ENCODE results near the gene OLA1. TPM values are rescaled to one million over a fixed set of nuclear protein-coding genes. Genes with fewer than 3 reads are reported as not detected.

Gene OLA1
- total RNA-seq, 1 donor from 2014 or later = 79.4 TPM

DNA sequence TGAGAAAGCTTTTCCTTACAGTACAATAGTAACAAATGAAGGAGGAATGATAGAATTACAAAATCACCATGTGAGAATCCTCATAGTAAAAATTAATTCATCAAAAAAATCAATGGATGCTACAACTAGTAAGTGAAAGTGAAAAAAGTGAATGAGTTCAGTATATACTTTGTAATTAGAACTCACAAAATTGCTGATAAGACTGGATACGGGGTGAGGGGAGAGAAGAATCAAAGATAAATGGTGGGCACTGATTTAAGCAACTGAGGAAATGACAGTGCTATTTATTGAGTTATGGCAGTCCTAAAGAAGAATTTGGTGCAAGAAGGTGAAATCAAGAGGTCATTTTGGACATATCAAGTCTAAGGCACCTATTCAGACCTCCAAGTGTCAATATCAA lies 20.6 kb downstream of the OLA1 start:
- H3K27ac Mint-ChIP-seq (ENCODE audit: unreplicated experiment) = no peak overlapping the region
- no peaks in the 10 kb centered on the region for H3K9me3 Mint-ChIP-seq (ENCODE audit: unreplicated experiment)

DNA sequence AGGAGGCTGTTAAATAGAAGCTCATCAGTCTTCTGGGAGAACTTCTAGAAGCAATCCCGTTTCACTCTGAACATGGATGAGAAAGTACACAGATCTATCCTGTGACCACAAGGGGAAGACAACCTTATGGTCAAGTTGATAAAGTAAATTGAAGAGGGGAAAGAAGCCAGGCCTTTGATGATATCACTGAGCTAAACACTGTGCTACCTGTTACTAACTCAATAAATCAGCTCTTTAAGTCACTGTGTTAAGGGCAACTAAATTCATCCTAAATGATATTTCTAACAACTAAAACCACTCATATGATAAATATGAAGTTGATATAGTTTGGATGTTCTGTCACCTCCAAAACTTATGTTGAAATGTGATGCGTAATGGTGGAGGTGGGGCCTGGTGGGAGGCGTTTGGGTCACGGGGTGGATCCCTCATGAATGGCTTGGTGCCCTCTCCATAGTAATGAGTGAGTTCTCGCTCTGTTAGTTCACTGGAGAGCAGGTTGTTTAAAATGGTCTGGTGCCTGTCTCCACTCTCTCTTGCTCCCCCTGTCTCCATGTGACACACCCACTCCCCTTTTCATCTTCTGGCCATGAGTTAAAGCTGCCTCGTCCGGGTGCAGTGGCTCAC lies 23.6 kb downstream of the OLA1 start:
- no peaks in the 10 kb centered on the region for H3K9me3 Mint-ChIP-seq (ENCODE audit: unreplicated experiment)
- no peaks in the 10 kb centered on the region for H3K27me3 Mint-ChIP-seq (ENCODE audit: unreplicated experiment)
- no peak overlapping the region for H3K4me3 Mint-ChIP-seq (ENCODE audit: unreplicated experiment)
- H3K36me3 Mint-ChIP-seq (ENCODE audit: unreplicated experiment) = peaks cover 31% of the 10 kb centered on the region
- no peak for DNase-seq (ENCODE audit: extremely low spot score, unreplicated experiment)
- TF ChIP-seq, protein P1, sequence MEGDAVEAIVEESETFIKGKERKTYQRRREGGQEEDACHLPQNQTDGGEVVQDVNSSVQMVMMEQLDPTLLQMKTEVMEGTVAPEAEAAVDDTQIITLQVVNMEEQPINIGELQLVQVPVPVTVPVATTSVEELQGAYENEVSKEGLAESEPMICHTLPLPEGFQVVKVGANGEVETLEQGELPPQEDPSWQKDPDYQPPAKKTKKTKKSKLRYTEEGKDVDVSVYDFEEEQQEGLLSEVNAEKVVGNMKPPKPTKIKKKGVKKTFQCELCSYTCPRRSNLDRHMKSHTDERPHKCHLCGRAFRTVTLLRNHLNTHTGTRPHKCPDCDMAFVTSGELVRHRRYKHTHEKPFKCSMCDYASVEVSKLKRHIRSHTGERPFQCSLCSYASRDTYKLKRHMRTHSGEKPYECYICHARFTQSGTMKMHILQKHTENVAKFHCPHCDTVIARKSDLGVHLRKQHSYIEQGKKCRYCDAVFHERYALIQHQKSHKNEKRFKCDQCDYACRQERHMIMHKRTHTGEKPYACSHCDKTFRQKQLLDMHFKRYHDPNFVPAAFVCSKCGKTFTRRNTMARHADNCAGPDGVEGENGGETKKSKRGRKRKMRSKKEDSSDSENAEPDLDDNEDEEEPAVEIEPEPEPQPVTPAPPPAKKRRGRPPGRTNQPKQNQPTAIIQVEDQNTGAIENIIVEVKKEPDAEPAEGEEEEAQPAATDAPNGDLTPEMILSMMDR (IDR thresholded peaks at IDR 0.05) = no peak
- no peaks in the 10 kb centered on the region for H3K4me1 Mint-ChIP-seq (ENCODE audit: unreplicated experiment)
- H3K27ac Mint-ChIP-seq (ENCODE audit: unreplicated experiment) = no peak overlapping the region

More for the DNA sequence above, 20.6 kb downstream of the OLA1 start:
- DNase-seq (ENCODE audit: extremely low spot score, unreplicated experiment) = no peak
- H3K4me3 Mint-ChIP-seq (ENCODE audit: unreplicated experiment) = no peak overlapping the region
- no peaks in the 10 kb centered on the region for H3K27me3 Mint-ChIP-seq (ENCODE audit: unreplicated experiment)
- H3K4me1 Mint-ChIP-seq (ENCODE audit: unreplicated experiment) = peaks cover 17% of the 10 kb centered on the region
- TF ChIP-seq, protein P1 (IDR thresholded peaks at IDR 0.05) = no peak
- H3K36me3 Mint-ChIP-seq (ENCODE audit: unreplicated experiment) = peaks cover 27% of the 10 kb centered on the region

DNA sequence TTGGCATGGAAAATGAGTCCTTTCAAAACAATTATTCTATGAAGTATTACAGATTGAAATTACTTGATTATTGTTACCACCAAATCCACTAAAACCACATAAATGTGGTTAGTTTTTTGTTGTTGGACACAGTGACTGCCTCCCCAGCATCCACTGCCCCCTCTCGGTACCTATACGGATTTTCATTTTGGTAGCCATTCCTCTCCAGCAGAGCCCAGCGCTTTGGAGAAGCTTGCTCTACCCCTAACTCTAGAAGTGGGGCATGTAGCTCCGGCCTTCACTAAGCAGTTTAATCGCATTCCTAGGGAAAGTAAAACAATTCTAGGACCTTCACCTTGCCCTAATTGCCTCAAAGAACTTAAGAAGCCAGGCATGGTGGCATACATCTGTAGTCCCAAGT lies 24.2 kb downstream of the OLA1 start:
- Mint-ChIP-seq H3K27ac (ENCODE audit: unreplicated experiment) (no peak overlapping the region), H3K36me3 (ENCODE audit: unreplicated experiment) (peaks cover 31% of the 10 kb centered on the region), H3K4me1 (ENCODE audit: unreplicated experiment) (no peaks in the 10 kb centered on the region), H3K9me3 (ENCODE audit: unreplicated experiment) (no peaks in the 10 kb centered on the region), H3K4me3 (ENCODE audit: unreplicated experiment) (no peak overlapping the region), H3K27me3 (ENCODE audit: unreplicated experiment) (no peaks in the 10 kb centered on the region)
- no peak for DNase-seq (ENCODE audit: extremely low spot score, unreplicated experiment)
- TF ChIP-seq, protein P1 (IDR thresholded peaks at IDR 0.05) = no peak

DNA sequence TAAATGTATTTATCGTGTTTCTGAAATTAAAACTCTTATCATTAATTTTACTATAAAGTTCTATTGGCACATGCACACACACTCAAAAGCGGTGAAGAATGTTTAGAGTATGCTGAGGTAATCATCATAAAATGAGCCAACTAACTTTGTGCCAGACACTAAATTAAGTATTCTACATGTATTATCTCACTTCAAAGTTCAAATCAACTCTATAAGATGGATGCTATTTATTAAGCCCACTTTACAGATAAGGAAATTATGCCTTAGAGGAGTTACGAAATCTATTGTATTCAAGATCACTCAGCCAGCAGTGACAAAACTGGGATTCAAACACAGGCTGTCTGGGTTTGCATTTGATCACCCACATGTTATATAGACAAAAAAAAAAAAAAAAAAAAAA lies 24.9 kb downstream of the OLA1 start:
- Mint-ChIP-seq H3K9me3 (ENCODE audit: unreplicated experiment) (no peaks in the 10 kb centered on the region), H3K4me3 (ENCODE audit: unreplicated experiment) (no peak overlapping the region), H3K27me3 (ENCODE audit: unreplicated experiment) (no peaks in the 10 kb centered on the region), H3K4me1 (ENCODE audit: unreplicated experiment) (no peaks in the 10 kb centered on the region), H3K36me3 (ENCODE audit: unreplicated experiment) (peaks cover 29% of the 10 kb centered on the region), H3K27ac (ENCODE audit: unreplicated experiment) (no peak overlapping the region)
- TF ChIP-seq, protein P1 (IDR thresholded peaks at IDR 0.05) = no peak
- DNase-seq (ENCODE audit: extremely low spot score, unreplicated experiment) = no peak

DNA sequence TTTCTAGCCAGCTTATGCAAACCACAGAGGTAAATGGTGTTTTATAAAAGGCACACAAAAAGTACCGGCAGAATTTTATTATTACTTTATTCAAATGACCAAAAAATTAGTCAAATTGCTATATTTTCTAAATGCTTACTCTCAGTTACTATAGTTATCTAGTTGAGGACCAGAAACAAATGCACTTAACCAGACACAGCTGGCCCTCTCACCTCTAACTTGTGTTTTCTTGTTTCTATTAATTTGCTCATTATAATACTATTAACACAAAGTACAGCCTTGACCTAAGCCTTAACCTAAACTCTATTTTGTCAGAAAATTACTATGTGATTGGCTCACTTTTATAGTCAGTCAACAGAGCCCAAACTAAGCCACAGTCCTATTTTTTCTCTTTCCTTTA lies 26.2 kb downstream of the OLA1 start:
- Mint-ChIP-seq H3K36me3 (ENCODE audit: unreplicated experiment) (peaks cover 24% of the 10 kb centered on the region), H3K4me1 (ENCODE audit: unreplicated experiment) (peaks cover 2% of the 10 kb centered on the region), H3K27me3 (ENCODE audit: unreplicated experiment) (no peaks in the 10 kb centered on the region), H3K4me3 (ENCODE audit: unreplicated experiment) (no peak overlapping the region), H3K27ac (ENCODE audit: unreplicated experiment) (no peak overlapping the region), H3K9me3 (ENCODE audit: unreplicated experiment) (no peaks in the 10 kb centered on the region)
- no peak for DNase-seq (ENCODE audit: extremely low spot score, unreplicated experiment)
- TF ChIP-seq, protein P1 (IDR thresholded peaks at IDR 0.05) = no peak

Data from osteocyte (in vitro differentiated cells).